Stimulated activated naive CD8-positive, alpha-beta T cell treated with anti-CD3 and anti-CD28 coated beads, Interleukin-15, Interleukin-2, amounts not matched to agents 100 ng/mL and 50 ng/mL, for 24 hours (primary cell): ENCODE results near the gene CA11.
A peak's percentile ranks its signal among the peaks of the same experiment; 100 is the strongest.
"Not testable (repeated sequence)": the region's sequence is repeated elsewhere in the genome, so short reads cannot be mapped to it uniquely, and the experiment has no call there.

Source experiments
- H3K27ac Mint-ChIP-seq: one replicate; pipeline ENCODE4 v1.8.0; 2021; ENCODE audit warnings: mild to moderate bottlenecking, mixed read lengths
- H3K27me3 Mint-ChIP-seq: one replicate; pipeline ENCODE4 v1.8.0; 2021; ENCODE audit warnings: mixed read lengths
- H3K36me3 Mint-ChIP-seq: one replicate; pipeline ENCODE4 v1.8.0; 2021; ENCODE audit warnings: low read depth, mixed read lengths
- H3K4me1 Mint-ChIP-seq: one replicate; pipeline ENCODE4 v1.8.0; 2021; ENCODE audit warnings: low read depth, mixed read lengths
- H3K4me3 Mint-ChIP-seq: one replicate; pipeline ENCODE4 v1.8.0; 2021; ENCODE audit warnings: mild to moderate bottlenecking, mixed read lengths
- H3K9me3 Mint-ChIP-seq: one replicate; pipeline ENCODE4 v1.8.0; 2021; ENCODE audit warnings: mixed read lengths

The CA11 gene

DNA sequence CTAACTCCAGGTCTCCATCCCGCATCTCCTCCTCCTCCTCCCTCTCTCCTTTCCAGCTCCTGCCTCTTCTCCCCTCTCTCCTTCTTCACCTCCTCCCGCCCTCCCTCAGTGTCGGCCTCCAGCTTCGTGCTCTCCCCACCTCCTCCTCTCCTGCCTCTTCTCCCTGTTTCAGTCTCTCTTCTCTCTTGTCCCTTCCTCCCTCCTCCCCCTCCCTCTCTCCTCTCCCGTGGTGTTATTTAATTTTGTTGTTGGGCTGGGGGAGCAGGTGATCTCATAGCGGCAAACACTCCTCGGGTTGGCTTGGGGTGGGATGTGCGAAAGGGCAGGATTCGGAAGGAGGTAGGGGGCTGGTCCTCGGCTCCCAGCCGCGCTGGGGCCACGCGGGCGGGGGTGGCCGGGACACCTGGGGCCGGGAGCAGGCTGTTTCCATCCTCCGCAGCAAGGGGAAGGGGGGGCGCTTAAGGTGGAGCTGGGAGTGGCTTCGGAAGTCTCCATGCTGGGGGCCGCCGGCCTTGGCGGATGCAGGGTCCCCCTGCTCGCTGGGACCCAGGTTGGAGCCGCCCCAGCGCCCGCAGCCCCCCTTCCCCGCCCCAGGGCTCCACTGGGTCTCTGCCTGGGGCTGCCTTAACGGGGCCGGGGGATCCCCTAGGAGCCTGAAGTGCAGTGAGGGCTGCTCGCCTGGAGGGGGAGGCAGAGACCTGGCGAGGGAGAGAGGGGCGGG lies at the start of gene CA11:
Gene CA11, minus strand, starts transcription at position 187 of the 721 bp plus-strand sequence. CDS start 555 bp downstream, outside the sequence.
- Mint-ChIP-seq H3K4me3 (peak within 1 kb of the TSS; percentile 84), H3K9me3 (no peaks in the 10 kb centered on the region), H3K27ac (peak within 1 kb of the TSS; percentile 89), H3K4me1 (peaks cover 41% of the 10 kb centered on the region), H3K27me3 (no peaks in the 10 kb centered on the region), H3K36me3 (no peaks in the 10 kb centered on the region)

GRCh38 chr19:48693629-48694028 lies 47.6 kb upstream of the CA11 start:
- not testable (repeated sequence) for H3K9me3 Mint-ChIP-seq, H3K4me1 Mint-ChIP-seq, H3K36me3 Mint-ChIP-seq, H3K4me3 Mint-ChIP-seq, H3K27ac Mint-ChIP-seq
- H3K27me3 Mint-ChIP-seq = peaks cover 15% of the 10 kb centered on the region

- Mint-ChIP-seq H3K9me3 (no peaks in the 10 kb centered on the region), H3K27me3 (no peaks in the 10 kb centered on the region), H3K36me3 (no peaks in the 10 kb centered on the region), H3K4me3 (no peak overlapping the region), H3K27ac (no peak overlapping the region), H3K4me1 (no peaks in the 10 kb centered on the region)
These were observed 43.5 kb upstream of the CA11 start for GRCh38 chr19:48689449-48689848.

DNA sequence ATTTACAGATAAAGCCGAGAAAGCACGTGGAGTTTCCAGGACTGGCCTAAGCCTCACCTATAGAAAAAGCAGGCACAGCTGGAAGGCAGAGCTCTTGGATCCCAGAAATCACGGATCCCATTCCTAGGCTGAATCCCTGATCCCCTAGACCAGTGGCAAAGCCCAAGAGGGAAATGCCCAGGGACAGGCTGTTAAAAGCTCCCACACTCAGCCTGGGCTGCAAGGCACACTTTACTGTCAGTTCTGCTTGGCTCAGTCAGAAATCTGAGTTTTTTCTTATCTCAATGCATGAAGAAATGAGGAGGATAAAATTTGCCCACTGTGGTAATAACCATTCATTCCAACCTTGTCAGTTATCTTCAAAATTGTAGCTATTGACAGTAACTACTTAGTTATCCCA lies 41.8 kb upstream of the CA11 start:
- H3K36me3 Mint-ChIP-seq = no peaks in the 10 kb centered on the region
- no peak overlapping the region for H3K27ac Mint-ChIP-seq
- no peak overlapping the region for H3K4me3 Mint-ChIP-seq
- H3K27me3 Mint-ChIP-seq = no peaks in the 10 kb centered on the region
- H3K9me3 Mint-ChIP-seq = no peaks in the 10 kb centered on the region
- H3K4me1 Mint-ChIP-seq = no peaks in the 10 kb centered on the region

DNA sequence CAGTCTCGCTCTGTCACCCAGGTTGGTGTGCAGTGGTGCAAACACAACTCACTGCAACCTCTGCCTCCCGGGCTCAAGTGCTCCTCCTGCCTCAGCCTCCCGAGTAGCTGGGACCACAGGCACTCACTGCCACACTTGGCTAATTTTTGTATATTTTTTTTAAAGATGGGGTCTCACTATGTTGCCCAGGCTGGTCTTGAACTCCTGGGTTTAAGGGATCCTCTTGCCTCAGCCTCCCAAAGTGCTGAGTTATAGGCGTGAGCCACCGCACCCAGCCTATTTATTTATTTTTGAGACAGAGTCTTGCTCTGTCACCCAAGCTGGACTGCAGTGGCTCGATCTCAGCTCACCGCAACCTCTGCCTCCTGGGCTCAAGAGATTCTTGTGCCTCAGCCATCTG lies 40.6 kb upstream of the CA11 start:
- H3K4me1 Mint-ChIP-seq, H3K4me3 Mint-ChIP-seq, H3K27me3 Mint-ChIP-seq, H3K9me3 Mint-ChIP-seq, H3K36me3 Mint-ChIP-seq, H3K27ac Mint-ChIP-seq: not testable (repeated sequence)

- Mint-ChIP-seq H3K27ac (no peak overlapping the region), H3K27me3 (no peaks in the 10 kb centered on the region), H3K36me3 (no peaks in the 10 kb centered on the region), H3K4me1 (no peaks in the 10 kb centered on the region), H3K4me3 (no peak overlapping the region), H3K9me3 (no peaks in the 10 kb centered on the region)
These were observed 40.1 kb upstream of the CA11 start for GRCh38 chr19:48686088-48686487.

DNA sequence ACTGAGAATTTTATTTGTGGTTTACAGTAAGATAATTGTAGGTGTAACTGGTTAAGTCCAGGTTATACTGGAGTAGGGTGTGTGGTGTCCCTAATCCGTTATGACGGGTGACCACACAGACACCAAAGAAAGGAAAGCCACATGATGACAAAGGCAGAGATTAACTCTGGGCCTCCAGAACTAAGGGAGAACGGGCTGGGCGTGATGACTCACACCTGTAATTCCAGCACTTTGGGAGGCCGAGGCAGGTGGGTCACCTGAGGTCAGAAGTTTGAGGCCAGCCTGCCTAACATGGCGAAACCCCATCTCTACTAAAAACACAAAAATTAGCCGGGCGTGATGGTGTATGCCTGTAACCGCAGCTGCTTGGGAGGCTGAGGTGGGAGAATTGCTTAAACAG lies 39.6 kb upstream of the CA11 start:
- Mint-ChIP-seq H3K4me3 (no peak overlapping the region), H3K27ac (no peak overlapping the region)

GRCh38 chr19:48683349-48683748 lies 37.4 kb upstream of the CA11 start:
- no peaks in the 10 kb centered on the region for H3K4me1 Mint-ChIP-seq
- no peak overlapping the region for H3K27ac Mint-ChIP-seq
- H3K36me3 Mint-ChIP-seq = no peaks in the 10 kb centered on the region
- no peaks in the 10 kb centered on the region for H3K9me3 Mint-ChIP-seq
- H3K4me3 Mint-ChIP-seq = no peak overlapping the region
- H3K27me3 Mint-ChIP-seq = no peaks in the 10 kb centered on the region

More for the DNA sequence above, 39.6 kb upstream of the CA11 start:
- H3K9me3 Mint-ChIP-seq = no peaks in the 10 kb centered on the region
- no peaks in the 10 kb centered on the region for H3K27me3 Mint-ChIP-seq
- no peaks in the 10 kb centered on the region for H3K4me1 Mint-ChIP-seq
- H3K36me3 Mint-ChIP-seq = no peaks in the 10 kb centered on the region

- Mint-ChIP-seq H3K27ac (no peak overlapping the region), H3K9me3 (no peaks in the 10 kb centered on the region), H3K36me3 (no peaks in the 10 kb centered on the region), H3K4me3 (no peak overlapping the region), H3K27me3 (no peaks in the 10 kb centered on the region), H3K4me1 (no peaks in the 10 kb centered on the region)
These were observed 35.1 kb upstream of the CA11 start for GRCh38 chr19:48681127-48681470.

DNA sequence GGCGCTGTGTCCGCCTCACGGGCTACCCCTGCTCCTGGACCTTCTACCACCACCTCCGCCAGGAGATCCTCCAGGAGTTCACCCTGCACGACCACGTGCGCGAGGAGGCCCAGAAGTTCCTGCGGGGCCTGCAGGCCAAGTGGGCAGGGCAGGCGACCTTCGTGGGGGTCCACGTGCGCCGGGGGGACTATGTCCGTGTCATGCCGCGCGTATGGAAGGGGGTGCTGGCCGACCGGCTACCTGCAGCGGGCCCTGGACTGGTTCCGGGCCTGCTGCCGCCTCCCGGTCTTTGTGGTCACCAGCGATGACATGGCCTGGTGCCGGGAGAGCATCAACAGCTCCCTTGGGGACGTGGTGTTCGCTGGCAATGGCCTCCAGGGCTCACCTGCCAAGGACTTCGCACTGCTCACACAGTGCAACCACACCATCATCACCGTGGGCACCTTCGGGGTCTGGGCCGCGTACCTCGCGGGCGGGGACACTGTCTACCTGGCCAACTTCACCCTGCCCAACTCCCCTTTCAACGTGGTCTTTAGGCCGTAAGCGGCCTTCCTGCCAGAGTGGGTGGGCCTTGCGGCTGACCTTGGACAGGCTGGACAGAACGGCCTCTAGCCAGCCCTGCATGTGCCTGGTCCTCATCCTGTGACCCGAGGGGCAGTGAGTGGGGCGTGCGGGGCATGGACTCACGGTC lies 34.6 kb upstream of the CA11 start:
- no peaks in the 10 kb centered on the region for H3K36me3 Mint-ChIP-seq
- H3K4me1 Mint-ChIP-seq = peaks cover under 1% of the 10 kb centered on the region
- H3K27ac Mint-ChIP-seq = no peak overlapping the region
- H3K27me3 Mint-ChIP-seq = no peaks in the 10 kb centered on the region
- H3K9me3 Mint-ChIP-seq = no peaks in the 10 kb centered on the region
- H3K4me3 Mint-ChIP-seq = no peak overlapping the region

GRCh38 chr19:48680006-48680405 lies 34.0 kb upstream of the CA11 start:
- H3K36me3 Mint-ChIP-seq, H3K9me3 Mint-ChIP-seq, H3K4me1 Mint-ChIP-seq, H3K27ac Mint-ChIP-seq, H3K27me3 Mint-ChIP-seq, H3K4me3 Mint-ChIP-seq: not testable (repeated sequence)

- H3K4me1 Mint-ChIP-seq = peaks cover 7% of the 10 kb centered on the region
- H3K27me3 Mint-ChIP-seq = no peaks in the 10 kb centered on the region
- H3K9me3 Mint-ChIP-seq = no peaks in the 10 kb centered on the region
- no peak overlapping the region for H3K27ac Mint-ChIP-seq
- no peak overlapping the region for H3K4me3 Mint-ChIP-seq
- H3K36me3 Mint-ChIP-seq = no peaks in the 10 kb centered on the region
These were observed 32.2 kb upstream of the CA11 start for GRCh38 chr19:48678201-48678600.

DNA sequence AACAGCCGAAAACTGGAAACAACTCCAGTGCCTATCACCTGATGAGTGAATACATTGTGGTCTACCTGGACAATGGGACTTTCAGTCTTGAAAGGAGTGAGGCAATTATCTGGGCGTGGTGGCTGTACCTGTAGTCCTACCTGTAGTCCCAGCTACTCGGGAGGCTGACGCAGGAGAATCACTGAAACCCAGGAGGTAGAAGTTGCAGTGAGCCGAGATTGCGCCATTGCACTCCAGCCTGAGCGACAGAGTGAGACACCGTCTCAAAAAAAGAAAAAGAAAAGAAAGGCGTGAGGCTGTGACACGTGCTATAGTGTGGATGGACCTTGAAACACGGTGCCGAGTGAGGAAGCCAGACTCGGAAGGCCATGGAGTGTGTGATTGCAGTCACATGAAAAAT lies 30.9 kb upstream of the CA11 start:
- Mint-ChIP-seq H3K4me3 (no peak overlapping the region), H3K27me3 (no peaks in the 10 kb centered on the region), H3K9me3 (no peaks in the 10 kb centered on the region), H3K4me1 (peaks cover 7% of the 10 kb centered on the region), H3K36me3 (no peaks in the 10 kb centered on the region), H3K27ac (no peak overlapping the region)

- Mint-ChIP-seq H3K36me3 (no peaks in the 10 kb centered on the region), H3K27ac (no peak overlapping the region)
These were observed 30.5 kb upstream of the CA11 start for GRCh38 chr19:48676487-48676886.

GRCh38 chr19:48674921-48675824 lies 29.2 kb upstream of the CA11 start:
- Mint-ChIP-seq H3K36me3 (no peaks in the 10 kb centered on the region), H3K4me1 (peaks cover 7% of the 10 kb centered on the region), H3K27ac (no peak overlapping the region), H3K4me3 (no peak overlapping the region), H3K27me3 (no peaks in the 10 kb centered on the region), H3K9me3 (no peaks in the 10 kb centered on the region)

More at GRCh38 chr19:48676487-48676886, 30.5 kb upstream of the CA11 start:
- Mint-ChIP-seq H3K27me3 (no peaks in the 10 kb centered on the region), H3K9me3 (no peaks in the 10 kb centered on the region), H3K4me1 (peaks cover 7% of the 10 kb centered on the region), H3K4me3 (no peak overlapping the region)
